ENCODE results near the gene SGK2.

Gene SGK2

DNA sequence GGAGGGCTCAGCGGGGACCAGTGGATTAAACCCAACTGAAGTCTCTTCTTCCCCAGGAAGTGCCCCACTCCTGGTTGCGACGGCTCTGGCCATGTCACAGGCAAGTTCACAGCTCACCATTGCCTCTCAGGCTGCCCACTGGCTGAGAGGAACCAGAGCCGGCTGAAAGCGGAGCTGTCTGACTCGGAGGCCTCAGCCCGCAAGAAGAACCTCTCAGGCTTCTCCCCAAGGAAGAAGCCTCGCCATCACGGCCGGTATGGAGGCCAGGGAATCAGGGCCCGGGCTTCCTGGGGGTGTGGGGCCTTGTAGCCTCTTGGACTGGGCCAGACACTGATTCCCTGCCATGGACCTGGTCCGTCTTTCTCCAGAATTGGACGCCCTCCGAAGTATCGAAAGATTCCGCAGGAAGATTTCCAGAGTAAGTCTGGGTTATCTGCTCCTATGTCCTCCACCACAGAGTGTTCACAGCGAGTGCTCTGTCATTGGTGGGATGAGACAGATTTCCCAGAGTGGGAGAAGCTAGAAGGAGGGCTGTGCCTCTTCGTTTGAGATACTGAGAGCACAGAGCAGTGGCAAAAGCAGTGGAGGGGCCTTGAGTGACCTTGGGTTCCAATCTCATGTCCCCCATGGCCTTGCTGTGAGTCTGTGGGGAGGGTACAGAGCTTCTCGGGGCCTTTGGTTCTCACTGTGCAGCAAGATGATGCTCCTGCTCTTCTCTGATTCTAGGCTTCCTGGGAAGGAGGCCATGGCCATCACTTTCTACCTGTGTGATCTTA, 22.6 kb upstream of the SGK2 start:
- no peak for DNase-seq (ENCODE audit: low read depth in 2 of 2)

DNA sequence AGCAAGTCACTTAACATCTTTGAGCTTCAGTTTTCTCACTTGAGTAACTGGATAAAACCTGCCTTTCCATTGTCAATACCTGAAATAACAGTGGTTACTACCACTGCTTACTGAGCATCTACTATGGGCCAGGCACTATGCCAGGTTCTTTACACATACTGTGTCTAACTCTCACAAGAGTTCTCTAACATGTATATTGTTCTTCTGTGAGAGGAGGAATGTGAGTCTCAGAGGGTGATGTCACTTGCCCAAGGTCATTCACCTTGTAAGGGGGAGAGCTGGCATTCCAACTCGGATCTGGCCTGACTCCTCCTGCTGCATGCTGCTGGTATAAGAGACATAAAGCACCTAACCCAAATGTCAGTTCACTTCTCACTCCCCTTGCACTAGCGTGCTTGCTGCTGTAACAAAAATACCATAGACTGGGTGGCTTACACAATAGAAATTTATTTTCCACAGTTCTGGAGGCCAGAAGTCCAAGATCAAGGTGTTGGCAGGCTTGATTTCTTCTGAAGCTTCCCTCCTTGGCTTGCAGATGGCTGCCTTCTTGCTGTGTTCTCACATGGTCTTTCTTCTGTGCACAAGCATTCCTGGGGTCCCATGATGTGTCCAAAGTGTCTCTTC, 21.9 kb upstream of the SGK2 start:
- no peak for DNase-seq (ENCODE audit: low read depth in 2 of 2)

DNA sequence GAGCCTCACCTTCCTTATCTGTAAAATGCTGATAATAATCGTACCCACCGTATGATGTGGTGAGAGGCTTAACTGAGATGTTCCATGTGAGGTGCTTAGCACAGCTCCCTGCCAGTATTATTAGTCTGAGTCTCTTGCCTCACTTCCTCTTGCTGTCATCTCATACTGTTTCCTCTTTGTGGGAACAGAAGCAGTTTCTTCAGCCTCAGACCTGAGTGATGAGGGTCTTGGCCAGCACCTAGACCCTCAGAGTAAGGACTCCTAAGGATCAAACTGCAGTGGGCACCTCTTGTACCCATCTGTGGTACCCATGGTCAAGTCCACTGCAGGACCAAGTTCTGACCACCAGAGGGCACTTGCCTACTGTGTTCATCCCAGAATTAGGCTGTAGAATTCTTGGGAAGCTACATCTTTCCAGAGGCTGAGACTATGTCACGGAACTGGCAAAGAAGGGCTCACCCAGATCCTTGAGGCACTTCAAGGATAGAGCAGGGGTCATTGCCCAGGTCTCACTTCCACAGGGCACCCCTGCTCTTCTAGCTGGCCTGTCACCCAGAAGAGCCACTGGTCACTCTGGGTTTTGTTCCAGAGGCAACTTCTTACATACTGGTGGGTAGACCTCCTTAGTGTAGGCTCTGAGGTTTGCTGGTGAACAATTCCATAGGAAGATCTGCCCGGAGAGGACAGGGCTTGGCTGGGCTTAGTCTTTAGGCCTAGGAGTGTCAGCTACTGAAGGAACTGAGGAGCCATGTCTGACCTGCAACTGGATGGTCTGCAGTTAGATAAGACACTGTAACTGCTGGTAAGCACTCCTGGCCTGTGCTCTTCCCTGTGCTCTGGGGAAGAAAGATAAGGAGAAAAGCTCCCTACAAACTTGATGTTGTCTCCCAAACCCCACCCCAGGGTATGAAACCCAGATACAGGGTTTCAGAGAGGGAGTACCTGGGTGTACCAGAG, 20.6 kb upstream of the SGK2 start:
- peak in 1 of 2 donors; percentile 10 for DNase-seq (ENCODE audit: low read depth in 2 of 2)

DNA sequence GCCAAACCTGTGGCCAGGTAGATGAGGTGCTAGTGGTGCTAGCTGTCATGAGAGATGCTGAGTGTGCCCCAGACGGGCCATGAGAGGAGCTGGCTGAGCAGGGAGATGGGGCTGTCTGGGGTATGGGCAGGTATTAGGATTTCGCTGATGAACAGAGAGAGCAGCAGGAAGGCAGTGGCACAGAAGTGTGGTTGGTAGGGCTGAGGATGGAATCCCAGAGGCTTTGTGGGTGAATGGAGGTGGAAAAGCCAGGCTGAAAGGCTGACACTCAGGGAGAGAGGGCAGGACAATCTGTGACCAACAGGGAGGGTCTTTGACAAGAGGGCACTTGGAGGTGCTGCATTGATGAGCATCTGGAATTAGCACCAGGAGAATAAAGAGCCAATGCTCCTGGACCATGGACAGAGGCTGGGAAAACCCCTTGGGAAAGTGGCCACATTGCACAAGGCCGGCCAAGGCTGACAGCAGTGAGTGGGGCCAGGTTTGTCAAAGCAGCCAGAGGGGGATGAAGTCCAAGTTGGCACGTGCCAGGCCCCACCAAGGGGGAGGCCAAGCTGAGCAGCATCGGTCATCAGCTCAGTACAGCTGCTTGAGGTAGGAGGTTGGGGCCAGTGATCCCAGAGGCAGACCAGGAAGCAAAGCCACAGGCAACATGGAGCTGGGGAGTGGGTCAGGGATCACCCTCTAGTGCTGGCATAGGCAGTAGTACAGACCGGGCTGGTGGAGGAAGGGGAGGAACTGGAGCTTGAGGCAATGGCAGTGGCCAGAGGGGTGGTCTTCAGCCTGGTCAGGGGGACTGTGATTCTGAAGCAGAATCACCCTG, 19.7 kb upstream of the SGK2 start:
- DNase-seq (ENCODE audit: low read depth in 2 of 2), result no peak

DNA sequence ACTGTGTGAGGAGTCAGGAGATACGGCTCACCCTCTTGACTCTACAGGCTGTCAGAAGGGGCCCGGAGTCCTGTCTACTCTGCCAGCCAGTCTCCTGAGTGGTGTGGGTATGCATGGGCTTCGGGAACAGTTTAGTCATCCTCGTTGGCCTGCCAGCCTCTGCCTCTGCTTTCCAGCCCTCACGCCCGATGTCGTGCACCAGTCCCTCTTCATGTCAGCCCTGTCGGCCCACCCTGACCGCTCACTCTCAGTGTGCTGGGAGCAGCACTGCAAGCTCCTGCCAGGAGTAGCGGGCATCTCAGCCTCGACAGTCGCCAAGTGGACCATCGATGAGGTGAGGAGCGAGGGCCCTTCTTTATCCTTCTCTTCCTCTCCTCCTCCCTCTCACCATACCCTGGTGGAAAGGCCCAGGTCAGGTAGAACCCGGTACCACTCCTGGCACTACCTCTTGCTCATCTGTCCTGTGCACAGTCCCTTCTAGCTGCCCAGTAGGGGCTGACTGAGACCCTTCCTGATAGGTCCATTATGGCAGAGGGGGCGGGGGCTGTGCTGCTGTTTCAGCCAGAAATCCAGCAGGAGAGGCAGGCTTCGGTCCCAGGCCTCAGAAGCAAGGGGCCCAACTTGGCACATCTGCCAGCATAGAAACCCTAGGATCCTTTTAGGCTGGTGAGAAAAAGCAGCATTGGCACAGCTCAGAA, 18.7 kb upstream of the SGK2 start:
- DNase-seq (ENCODE audit: low read depth in 2 of 2), result no peak

DNA sequence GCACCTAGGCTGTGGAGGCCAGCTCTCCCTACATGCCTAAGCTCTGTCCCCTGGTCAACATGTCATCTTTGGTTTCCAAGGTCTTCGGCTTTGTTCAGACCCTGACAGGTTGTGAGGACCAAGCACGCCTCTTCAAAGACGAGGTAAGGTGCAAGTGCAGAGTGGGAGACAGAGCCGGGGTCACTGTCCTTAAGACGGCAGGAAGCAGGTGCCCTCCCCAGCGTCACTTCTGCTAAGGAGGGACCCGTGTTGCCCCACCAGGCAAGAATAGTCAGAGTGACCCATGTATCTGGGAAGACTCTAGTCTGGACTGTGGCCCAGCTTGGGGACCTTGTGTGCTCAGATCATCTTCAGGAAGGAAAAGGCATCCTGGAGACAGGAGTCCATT, 18.2 kb upstream of the SGK2 start:
- DNase-seq (ENCODE audit: low read depth in 2 of 2), result no peak

DNA sequence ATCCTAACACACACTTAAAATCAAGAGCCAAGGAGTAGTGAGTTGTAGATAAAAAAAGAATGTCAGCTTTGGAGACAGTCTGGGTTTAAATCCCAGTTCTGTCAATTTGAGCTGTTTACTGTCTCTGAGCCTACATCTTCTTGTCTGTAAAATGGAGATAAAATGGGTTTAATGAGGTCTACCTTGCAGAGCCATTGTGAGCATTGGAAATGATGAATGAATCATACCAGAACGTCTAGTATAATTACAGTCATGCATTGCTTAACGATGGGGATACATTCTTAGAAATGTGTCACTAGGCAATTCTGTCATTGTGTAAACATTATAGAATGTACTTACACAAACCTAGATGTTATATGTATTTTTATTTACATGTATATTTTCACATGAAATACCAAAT, 17.6 kb upstream of the SGK2 start:
- DNase-seq (ENCODE audit: low read depth in 2 of 2), result no peak

DNA sequence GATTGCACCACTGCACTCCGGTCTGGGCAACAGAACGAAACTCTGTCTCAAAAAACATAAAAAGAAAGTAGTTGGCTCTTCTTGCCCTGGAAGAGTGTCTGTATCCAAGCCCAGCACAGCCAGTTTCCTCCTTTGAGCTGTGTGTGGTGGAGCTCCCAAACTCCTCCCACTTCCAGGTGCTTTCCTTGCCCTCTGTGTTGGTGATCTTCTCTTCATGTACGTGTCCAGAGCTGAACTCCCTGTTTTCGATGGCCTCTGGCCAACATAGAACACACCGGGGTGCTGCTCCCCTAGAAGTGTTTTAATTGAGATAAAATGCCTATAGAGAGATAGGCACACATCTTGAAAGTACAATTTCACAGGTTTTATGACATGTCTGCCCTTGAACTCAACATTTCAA, 16.7 kb upstream of the SGK2 start:
- DNase-seq (ENCODE audit: low read depth in 2 of 2), result no peak

DNA sequence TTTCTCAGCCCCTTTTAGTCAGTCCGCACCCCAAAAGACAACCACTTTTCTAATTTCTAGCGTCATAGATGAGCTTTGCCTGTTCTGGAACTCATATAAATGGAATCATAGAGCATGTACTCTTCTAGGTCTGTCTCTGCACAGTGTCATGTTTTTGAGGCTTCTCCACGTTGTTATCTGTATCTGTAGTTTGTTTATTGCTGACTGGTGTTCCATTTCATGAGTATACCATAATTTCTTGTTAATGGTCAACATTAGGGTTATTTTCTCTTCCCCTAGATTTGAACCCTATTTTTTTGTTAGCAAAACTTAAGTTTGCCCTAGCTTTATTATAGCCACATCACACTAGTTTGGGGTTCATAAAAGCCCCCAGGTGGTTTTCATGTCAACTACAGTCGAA, 16.2 kb upstream of the SGK2 start:
- DNase-seq (ENCODE audit: low read depth in 2 of 2), result no peak

DNA sequence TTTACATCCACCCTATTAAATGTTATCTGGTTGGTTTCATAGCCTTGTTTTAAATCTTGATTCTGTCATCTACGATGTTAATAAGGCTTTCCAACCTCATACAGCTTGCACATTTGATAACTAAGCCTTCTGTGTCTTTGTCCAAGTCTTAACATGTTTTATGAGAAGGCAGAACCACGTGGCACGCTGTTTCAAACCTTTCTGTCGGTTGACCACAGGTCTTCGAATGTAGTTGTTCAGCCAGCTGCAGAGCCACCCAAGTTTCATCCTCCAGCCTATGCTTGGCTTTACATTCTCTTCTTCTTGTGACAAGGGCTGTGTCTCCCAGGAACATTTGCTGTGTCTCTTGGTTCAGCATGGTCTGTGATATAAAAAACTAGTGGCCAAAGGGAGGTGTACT, 15.7 kb upstream of the SGK2 start:
- DNase-seq (ENCODE audit: low read depth in 2 of 2), result no peak

DNA sequence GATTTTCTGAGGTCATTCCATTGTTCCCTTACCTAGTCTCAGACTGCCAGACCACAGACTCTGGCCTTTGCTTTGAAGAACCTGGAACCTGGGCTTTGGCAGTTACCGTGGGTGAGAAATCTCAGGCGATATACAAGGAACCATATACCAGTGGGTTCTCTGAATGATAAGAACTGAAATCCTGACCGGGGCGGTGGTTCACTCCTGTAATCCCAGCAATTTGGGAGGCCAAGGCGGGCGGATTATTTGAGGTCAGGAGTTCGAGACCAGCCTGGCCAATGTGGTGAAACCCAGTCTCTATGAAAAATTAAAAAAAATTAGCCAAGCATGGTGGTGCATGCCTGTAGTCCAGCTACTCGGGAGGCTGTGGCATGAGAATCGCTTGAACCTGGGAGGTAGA, 14.3 kb upstream of the SGK2 start:
- DNase-seq (ENCODE audit: low read depth in 2 of 2), result no peak

DNA sequence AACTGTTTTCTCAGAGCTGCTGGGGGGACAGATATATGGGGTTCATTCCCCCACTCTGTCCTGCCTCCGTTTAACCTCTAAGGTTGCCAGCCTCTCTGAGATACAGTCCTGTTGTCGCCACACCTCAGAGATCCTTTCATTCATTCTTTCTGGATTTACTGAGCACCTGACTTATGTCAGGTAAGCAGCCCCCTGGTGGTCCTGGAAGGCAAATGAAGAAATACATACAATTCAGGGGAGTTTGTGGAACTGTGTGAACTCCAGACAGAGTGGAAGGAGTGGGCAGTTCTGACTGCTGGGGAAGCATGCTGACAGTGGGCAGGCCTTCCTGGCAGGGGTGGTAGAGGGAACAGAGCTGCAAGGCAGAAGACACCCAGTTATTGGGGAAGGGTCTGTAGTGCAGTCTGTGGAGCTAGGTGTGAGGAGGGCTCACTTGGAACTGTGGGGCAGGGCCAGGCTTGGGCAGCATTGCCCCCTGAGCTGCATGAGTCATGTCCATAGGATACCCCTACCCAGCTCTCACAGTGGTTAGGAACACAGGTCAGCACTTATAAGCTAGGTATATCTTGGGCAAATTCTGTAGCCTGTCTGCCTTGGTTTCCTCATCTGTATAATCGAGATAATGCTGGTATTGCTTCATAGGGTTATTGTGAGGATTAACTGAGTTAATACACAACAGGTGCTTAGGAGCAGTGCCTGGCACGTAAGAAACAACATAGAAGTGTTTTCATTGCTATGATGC, 12.8 kb upstream of the SGK2 start:
- DNase-seq (ENCODE audit: low read depth in 2 of 2), result no peak

DNA sequence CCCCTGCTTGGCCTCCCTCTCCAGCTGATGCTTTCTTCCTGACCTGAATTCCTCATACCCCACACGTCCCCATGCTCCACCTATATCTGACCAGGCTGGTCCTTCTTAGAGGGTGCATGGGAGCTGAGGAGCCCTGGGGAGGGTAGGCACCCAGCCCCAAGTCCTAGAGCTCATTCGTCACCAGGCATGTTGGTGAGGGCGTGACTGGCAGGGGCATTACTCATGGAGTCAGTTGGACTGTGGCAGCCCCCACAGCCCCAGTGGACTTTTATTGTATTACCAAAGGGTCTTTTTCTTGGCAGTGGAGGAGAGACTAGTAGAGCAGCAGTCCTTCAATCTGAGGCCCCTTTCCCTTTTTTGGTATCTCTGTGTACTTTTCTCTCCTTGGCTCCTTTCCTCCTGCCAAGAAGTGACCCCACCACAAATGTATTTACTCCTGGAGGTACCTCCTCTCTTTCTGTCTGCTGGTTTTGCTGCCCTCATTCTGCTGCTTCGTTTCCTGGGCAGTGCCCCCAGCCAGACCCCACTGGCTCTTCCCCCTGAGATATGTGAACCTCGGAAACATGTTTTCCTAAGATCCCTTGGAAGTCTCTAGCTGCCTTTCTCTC, 10.4 kb upstream of the SGK2 start:
- no peak for DNase-seq (ENCODE audit: low read depth in 2 of 2)

DNA sequence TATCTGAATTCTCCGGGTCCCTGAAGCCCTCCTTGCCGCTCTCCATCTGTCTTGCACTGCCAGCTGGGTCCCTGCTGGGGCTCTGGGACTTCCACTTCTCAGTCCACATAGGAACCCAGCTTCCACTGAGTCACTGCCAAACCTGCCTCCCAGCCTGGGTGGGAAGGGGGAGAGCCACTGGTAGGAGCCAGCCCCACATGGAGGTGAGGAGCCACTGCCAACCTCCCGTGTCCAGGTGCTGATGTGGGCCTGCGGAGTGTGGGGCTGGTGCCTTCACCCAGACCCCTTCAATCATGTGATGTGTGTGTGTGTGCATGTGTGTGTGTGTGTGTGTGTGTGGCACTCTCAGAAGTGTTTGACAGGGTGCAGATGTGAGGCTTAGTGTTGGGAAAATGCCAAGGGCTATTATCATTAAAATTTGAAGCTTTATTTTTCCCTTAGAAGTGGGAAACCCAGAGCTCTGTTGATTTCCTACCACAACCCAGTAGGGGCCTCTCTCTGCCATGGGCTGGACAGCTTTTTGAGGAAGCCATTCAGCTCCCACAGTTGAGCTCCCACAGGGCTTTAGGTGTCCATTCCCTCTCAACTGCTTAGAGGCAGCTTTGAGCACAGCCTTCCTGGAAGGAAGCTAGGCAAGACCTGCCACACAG, 9.3 kb upstream of the SGK2 start:
- no peak for DNase-seq (ENCODE audit: low read depth in 2 of 2)

DNA sequence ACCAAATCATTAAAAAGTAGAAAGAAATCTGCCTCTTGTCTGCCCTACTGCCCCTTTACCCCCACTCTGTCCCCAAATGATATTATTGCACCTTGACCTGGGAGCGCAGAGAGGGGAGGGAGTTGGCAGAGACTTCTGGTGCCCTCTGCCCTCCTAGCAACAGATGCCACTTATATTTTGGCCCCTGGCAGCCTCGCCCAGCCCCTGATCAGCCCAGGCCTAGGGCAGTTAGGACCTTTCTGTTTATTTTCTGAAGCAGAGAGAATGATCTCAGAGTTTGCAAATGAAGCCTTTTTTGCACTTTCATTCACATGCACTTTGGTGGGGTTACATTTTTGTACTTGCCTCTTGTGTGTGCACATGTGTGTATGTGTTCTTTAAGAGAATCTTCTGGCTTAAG, 8.4 kb upstream of the SGK2 start:
- DNase-seq (ENCODE audit: low read depth in 2 of 2), result no peak

DNA sequence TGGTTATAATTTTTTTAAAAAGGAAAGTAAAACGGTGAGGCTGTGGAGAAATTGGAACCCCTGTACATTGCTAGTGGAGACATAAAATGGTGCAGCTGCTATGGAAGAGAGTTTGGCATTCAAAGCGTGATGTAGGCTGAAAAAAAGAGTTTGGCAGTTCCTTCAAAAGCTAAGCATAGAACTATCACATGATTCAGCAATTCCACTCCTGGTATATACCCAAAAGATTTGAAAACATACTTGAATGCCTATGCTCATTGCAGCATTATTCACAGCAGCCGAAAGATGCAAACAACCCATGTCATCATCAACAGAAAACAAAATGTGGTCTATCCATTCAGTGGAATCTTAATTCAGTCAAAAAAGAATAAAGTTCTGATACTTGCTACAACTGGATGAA, 4.5 kb upstream of the SGK2 start:
- DNase-seq (ENCODE audit: low read depth in 2 of 2), result no peak

DNA sequence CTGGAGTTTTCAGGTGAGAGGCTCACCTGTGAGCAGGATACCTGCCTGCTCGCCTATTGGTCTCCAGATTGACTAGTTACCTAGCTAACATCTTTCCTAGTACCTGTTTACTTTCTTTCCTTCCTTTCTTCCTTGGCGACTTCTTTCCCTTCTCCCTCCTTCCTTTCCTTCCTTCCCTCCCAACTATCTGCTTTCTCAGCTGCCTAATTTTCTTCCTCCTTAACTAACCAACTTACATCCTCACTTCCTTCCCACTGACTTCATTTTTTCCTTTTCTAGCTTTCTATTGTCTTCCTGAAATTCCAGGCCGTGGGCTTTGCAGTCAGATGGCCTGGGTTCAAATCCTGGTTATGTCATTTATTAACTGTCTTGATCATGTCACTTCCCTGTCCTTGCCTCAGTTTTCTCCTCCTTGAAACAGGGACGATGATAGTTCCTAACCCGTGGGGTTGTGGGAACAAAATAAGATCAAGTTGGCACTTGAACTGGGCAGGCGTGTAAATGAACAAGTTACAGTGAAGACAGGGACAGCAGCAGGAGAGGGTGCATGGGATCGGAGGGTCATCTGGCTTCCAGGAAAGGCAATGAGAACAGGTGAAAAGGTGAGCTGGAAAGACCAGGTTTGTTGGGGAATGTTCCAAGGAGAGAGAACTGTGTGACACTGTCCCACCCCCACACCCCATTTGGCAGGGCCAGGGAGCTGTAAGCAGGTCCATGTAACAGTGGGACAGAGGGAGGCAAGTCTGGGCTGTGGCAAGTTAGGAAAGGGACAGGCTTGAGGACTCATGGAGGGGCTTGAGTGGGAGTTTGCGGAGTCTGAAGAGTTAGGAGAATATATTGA, 540 bp downstream of the SGK2 start:
- no peak for DNase-seq (ENCODE audit: low read depth in 2 of 2)

DNA sequence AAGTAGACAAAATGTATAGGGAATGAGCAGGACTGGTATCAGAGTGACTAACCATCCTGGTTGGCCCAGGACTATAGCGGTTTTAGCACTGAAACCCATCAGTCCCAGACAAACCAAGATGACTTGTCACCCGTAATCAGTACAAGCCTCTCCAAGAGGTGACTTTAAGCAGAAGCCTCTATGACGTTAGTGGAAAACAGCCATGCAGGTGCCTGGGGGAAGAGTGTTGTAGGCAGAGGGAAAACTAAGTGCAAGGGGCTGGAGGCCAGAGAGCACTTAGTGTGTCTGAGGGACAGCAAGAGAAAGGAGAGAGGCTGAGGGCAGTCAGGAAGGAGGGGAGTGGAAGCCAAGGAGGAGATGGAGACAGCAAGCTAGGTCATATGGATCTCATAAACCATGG, 2.1 kb downstream of the SGK2 start:
- no peak for DNase-seq (ENCODE audit: low read depth in 2 of 2)

DNA sequence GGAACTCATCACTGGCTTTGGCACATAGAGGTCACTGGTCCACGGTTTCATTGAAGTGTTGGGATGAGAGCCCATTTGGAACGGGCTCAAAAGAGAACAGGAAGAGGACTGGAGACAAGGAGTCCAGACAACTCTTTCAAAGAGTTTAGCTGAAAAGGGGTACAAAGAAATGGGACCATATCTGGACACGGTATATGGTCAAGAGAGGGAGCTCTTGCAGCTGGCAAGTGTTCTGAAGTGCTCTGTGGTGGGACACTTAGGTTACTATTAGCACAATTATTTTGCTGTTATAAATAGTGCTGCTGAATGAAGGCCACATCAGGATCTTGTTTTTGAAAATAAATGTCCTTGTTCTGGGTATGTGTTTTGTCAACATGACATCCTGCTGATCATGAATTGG, 4.6 kb downstream of the SGK2 start:
- DNase-seq (ENCODE audit: low read depth in 2 of 2), result no peak
